Ramos (cell line): ENCODE results near the gene ID3.
"Not testable (repeated sequence)": the region's sequence is repeated elsewhere in the genome, so short reads cannot be mapped to it uniquely, and the experiment has no call there.

Experiments used
- in situ Hi-C: fragments of 300-500 bp; cut with MboI; formaldehyde crosslinking; loops from one replicate; pipeline ENCODE4 v1.14.3; 2022; ENCODE audit warnings: low sequenced_read_pairs; ENCODE audit not compliant: unreplicated experiment

Gene ID3

GRCh38 chr1:23590058-23590783 lies 30.9 kb upstream of the ID3 start:
- in situ Hi-C loops, result no loop called here

GRCh38 chr1:23589585-23589986 lies 30.3 kb upstream of the ID3 start:
- in situ Hi-C loops, result no loop called here

GRCh38 chr1:23588749-23589548 lies 29.6 kb upstream of the ID3 start:
- in situ Hi-C loops, result no loop called here

GRCh38 chr1:23585321-23586022 lies 26.2 kb upstream of the ID3 start:
- in situ Hi-C loops, result no loop called here

- in situ Hi-C loops, result not testable (repeated sequence)
Measured at GRCh38 chr1:23583727-23584126, 24.4 kb upstream of the ID3 start.

GRCh38 chr1:23582820-23583219 lies 23.5 kb upstream of the ID3 start:
- in situ Hi-C loops, result no loop called here

- in situ Hi-C loops, result no loop called here
Measured at GRCh38 chr1:23581219-23581618, 21.9 kb upstream of the ID3 start.

- in situ Hi-C loops, result no loop called here
Measured at GRCh38 chr1:23578997-23579363, 19.7 kb upstream of the ID3 start.

GRCh38 chr1:23578311-23578996 lies 19.2 kb upstream of the ID3 start:
- in situ Hi-C loops, result no loop called here

GRCh38 chr1:23577056-23578004 lies 18.0 kb upstream of the ID3 start:
- in situ Hi-C loops, result no loop called here

GRCh38 chr1:23576338-23577055 lies 17.2 kb upstream of the ID3 start:
- in situ Hi-C loops, result no loop called here

- in situ Hi-C loops, result no loop called here
Measured at GRCh38 chr1:23575226-23575810, 16.0 kb upstream of the ID3 start.

- in situ Hi-C loops, result no loop called here
Measured at GRCh38 chr1:23574265-23574754, 15.0 kb upstream of the ID3 start.

GRCh38 chr1:23573574-23574182 lies 14.4 kb upstream of the ID3 start:
- in situ Hi-C loops, result no loop called here

GRCh38 chr1:23571465-23571864 lies 12.2 kb upstream of the ID3 start:
- in situ Hi-C loops, result no loop called here

GRCh38 chr1:23570001-23570691 lies 10.8 kb upstream of the ID3 start:
- in situ Hi-C loops, result no loop called here

GRCh38 chr1:23568608-23569383 lies 9.5 kb upstream of the ID3 start:
- in situ Hi-C loops, result no loop called here
